ENCODE data around the gene ALS2. TPM values are rescaled to one million over a fixed set of nuclear protein-coding genes. Genes with fewer than 3 reads are reported as not detected.

Gene ALS2
- total RNA-seq, 4 donors from 2014 or later: 14.4 to 23.5 (median 20.7) TPM

- TF ChIP-seq, protein P1, sequence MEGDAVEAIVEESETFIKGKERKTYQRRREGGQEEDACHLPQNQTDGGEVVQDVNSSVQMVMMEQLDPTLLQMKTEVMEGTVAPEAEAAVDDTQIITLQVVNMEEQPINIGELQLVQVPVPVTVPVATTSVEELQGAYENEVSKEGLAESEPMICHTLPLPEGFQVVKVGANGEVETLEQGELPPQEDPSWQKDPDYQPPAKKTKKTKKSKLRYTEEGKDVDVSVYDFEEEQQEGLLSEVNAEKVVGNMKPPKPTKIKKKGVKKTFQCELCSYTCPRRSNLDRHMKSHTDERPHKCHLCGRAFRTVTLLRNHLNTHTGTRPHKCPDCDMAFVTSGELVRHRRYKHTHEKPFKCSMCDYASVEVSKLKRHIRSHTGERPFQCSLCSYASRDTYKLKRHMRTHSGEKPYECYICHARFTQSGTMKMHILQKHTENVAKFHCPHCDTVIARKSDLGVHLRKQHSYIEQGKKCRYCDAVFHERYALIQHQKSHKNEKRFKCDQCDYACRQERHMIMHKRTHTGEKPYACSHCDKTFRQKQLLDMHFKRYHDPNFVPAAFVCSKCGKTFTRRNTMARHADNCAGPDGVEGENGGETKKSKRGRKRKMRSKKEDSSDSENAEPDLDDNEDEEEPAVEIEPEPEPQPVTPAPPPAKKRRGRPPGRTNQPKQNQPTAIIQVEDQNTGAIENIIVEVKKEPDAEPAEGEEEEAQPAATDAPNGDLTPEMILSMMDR (IDR thresholded peaks at IDR 0.05; ENCODE audit: low read depth): no peak
Observed at GRCh38 chr2:201798252-201798913, 17.6 kb upstream of the ALS2 start.

DNA sequence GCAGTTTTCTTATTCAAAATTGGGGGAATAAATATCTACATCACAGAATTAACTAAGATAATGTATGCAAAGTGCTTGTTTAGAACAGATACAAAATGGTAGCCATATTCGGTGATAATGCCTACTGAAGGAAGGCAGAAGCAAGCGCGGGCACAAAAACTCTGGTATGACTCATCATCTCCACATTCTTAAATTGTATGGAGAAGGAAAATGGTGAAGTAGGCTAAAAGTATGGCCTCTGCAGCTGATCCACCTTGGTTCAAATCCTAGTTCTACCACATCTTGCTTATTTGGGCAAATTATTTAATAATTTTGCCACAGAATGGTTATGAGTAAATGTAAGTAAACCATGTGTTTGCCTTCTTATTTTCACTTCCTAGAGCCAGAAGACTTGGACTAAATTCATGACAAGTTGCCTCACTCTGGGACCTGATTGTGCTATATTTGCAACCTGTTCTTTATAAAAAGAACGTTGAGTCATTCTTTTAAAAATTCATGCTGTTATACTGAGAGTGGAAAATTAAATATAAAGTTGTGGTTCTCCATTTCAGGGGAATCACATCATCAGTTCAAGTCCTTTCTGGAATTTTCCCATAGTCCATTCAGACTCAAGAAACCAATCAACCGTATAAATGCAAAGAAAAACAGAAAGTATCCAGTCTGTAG lies 16.6 kb upstream of the ALS2 start:
- TF ChIP-seq, protein P1 (IDR thresholded peaks at IDR 0.05; ENCODE audit: low read depth): no peak

DNA sequence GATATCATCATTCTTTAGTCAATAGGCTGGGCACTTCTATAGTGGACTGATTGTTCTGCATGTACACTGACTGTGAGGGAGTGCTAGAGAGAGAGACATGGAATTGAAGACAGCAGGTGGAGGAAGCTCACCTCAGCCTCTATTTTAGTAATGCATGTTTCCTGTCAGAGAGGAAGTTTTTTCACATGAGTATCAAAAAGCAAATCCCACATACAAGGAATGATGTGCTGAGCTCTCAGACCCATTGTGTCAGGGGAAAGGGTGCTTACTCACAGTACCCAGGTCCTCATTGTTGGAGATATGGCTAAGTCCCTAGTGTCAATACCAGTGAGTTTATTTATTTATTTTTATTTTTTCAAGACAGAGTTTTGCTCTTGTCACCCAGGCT lies 15.7 kb upstream of the ALS2 start:
- TF ChIP-seq, protein P1 (IDR thresholded peaks at IDR 0.05; ENCODE audit: low read depth): no peak

- TF ChIP-seq, protein P1 (IDR thresholded peaks at IDR 0.05; ENCODE audit: low read depth): no peak
Observed at GRCh38 chr2:201795607-201796477, 15.1 kb upstream of the ALS2 start.

- TF ChIP-seq, protein P1 (IDR thresholded peaks at IDR 0.05; ENCODE audit: low read depth): no peak
Observed at GRCh38 chr2:201794294-201794693, 13.6 kb upstream of the ALS2 start.

DNA sequence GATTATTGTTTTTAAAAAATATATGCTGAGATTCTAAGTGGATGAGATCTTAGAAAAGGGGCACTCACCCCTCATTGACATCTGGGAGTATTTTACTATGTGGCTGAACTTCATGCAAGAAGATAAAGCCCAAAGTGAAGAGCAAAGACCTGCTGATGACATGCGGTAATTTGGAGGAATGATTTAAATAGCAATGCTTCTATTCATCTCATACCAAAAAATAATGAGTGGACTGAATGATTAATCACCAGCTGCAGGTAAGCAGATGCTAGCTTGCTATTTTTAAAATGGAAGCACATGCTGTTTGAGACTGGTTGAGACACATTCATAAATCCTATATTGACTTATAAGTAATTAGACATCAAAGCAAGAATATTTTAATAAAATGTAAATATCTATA lies 12.9 kb upstream of the ALS2 start:
- TF ChIP-seq, protein P1 (IDR thresholded peaks at IDR 0.05; ENCODE audit: low read depth): no peak

DNA sequence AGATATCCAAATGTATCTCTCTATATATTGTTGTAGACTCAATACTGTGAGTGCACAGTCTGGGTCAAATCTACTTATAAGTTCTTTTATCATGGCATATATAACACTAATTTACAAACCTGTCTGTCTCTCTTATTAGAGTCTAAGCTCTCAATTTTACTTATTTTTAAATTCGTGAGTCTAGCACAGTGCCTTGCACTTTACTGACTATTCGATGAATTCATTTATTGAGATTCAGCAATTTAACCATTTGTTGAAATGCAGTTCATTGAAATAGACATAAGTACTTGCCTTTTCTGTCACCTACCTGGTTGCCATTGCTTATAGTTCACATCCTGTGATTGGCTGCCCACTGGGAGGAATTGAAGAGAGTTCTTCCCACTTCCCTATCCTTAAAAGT lies 10.3 kb upstream of the ALS2 start:
- TF ChIP-seq, protein P1 (IDR thresholded peaks at IDR 0.05; ENCODE audit: low read depth): no peak
